Measurements from ENCODE around the gene NOTCH2. TPM values are rescaled to one million over a fixed set of nuclear protein-coding genes. Genes with fewer than 3 reads are reported as not detected.
A peak's percentile ranks its signal among the peaks of the same experiment; 100 is the strongest.
"Not testable (repeated sequence)": the region's sequence is repeated elsewhere in the genome, so short reads cannot be mapped to it uniquely, and the experiment has no call there.

The NOTCH2 gene
- total RNA-seq = 100 to 1,000 TPM; 104 to 131 TPM
- polyA plus RNA-seq (ENCODE audit: insufficient read length in 2 of 2) = 10 to 100 TPM; 43.7 to 52.0 TPM
- long read RNA-seq, donor 1, full-length matches to known transcripts = 1 of 1 reads
- long read RNA-seq, donor 1, partial matches to known transcripts = 0 of 1 reads
- long read RNA-seq, donor 1, other reads (novel, unspliced or antisense) = 0 of 1 reads
- long read RNA-seq, donor 2 = 0 reads
- long read RNA-seq, donor 3, full-length matches to known transcripts = 2 of 2 reads
- long read RNA-seq, donor 3, partial matches to known transcripts = 0 of 2 reads
- long read RNA-seq, donor 3, other reads (novel, unspliced or antisense) = 0 of 2 reads
- long read RNA-seq, donor 4, partial matches to known transcripts = 0 of 1 reads
- long read RNA-seq, donor 4, other reads (novel, unspliced or antisense) = 0 of 1 reads

- peak in 2 of 6 donors; percentile 43 to 64 for DNase-seq (ENCODE audit: low read depth in 4 of 6, low spot score in 6 of 6)
- WGBS (ENCODE audit: insufficient coverage) = 0% methylated on average over 11 of the region's 95 CpGs
- not testable (repeated sequence) for H3K4me1 ChIP-seq (ENCODE audit: control insufficient read depth, insufficient read depth, low read length); H3K9me3 ChIP-seq (ENCODE audit: control insufficient read depth, insufficient read depth, low read length); H3K27me3 ChIP-seq (ENCODE audit: control insufficient read depth, insufficient read depth, low read length); H3K36me3 ChIP-seq (ENCODE audit: control insufficient read depth, insufficient read depth, low read length)
- peak within 1 kb of the TSS; percentile 35 for H3K4me3 ChIP-seq (ENCODE audit: low read depth, low read length)
- H3K27ac ChIP-seq (ENCODE audit: low read depth, low read length) = peak within 1 kb of the TSS; percentile 67
Measured at GRCh38 chr1:120069067-120069919, at the start of gene NOTCH2. Gene NOTCH2, minus strand, starts transcription at chr1:120069662. Its CDS starts 256 bp downstream, at chr1:120069406.

GRCh38 chr1:120117371-120118177 is 48.1 kb upstream of the NOTCH2 start:
- H3K36me3 ChIP-seq (ENCODE audit: control insufficient read depth, insufficient read depth, low read length); H3K27ac ChIP-seq (ENCODE audit: low read depth, low read length); H3K4me1 ChIP-seq (ENCODE audit: control insufficient read depth, insufficient read depth, low read length); H3K4me3 ChIP-seq (ENCODE audit: low read depth, low read length); H3K27me3 ChIP-seq (ENCODE audit: control insufficient read depth, insufficient read depth, low read length); H3K9me3 ChIP-seq (ENCODE audit: control insufficient read depth, insufficient read depth, low read length): not testable (repeated sequence)
- WGBS (ENCODE audit: insufficient coverage) = no CpG with 5 or more reads among the region's 4 CpGs
- DNase-seq (ENCODE audit: low read depth in 4 of 6, low spot score in 6 of 6) = peak in 1 of 6 donors; percentile 3

- DNase-seq (ENCODE audit: low read depth in 4 of 6, low spot score in 6 of 6); H3K9me3 ChIP-seq (ENCODE audit: control insufficient read depth, insufficient read depth, low read length); H3K27me3 ChIP-seq (ENCODE audit: control insufficient read depth, insufficient read depth, low read length); H3K36me3 ChIP-seq (ENCODE audit: control insufficient read depth, insufficient read depth, low read length); H3K4me1 ChIP-seq (ENCODE audit: control insufficient read depth, insufficient read depth, low read length); H3K27ac ChIP-seq (ENCODE audit: low read depth, low read length); H3K4me3 ChIP-seq (ENCODE audit: low read depth, low read length): not testable (repeated sequence)
- no CpG with 5 or more reads among the region's 2 CpGs for WGBS (ENCODE audit: insufficient coverage)
Measured at GRCh38 chr1:120116094-120116493, 46.6 kb upstream of the NOTCH2 start.

- H3K9me3 ChIP-seq (ENCODE audit: control insufficient read depth, insufficient read depth, low read length); DNase-seq (ENCODE audit: low read depth in 4 of 6, low spot score in 6 of 6); H3K36me3 ChIP-seq (ENCODE audit: control insufficient read depth, insufficient read depth, low read length); H3K27me3 ChIP-seq (ENCODE audit: control insufficient read depth, insufficient read depth, low read length); H3K4me3 ChIP-seq (ENCODE audit: low read depth, low read length); H3K27ac ChIP-seq (ENCODE audit: low read depth, low read length); H3K4me1 ChIP-seq (ENCODE audit: control insufficient read depth, insufficient read depth, low read length): not testable (repeated sequence)
- no CpG with 5 or more reads among the region's 3 CpGs for WGBS (ENCODE audit: insufficient coverage)
Measured at GRCh38 chr1:120113134-120113533, 43.7 kb upstream of the NOTCH2 start.

- no CpG with 5 or more reads among the region's 5 CpGs for WGBS (ENCODE audit: insufficient coverage)
- H3K4me3 ChIP-seq (ENCODE audit: low read depth, low read length); H3K9me3 ChIP-seq (ENCODE audit: control insufficient read depth, insufficient read depth, low read length); H3K27ac ChIP-seq (ENCODE audit: low read depth, low read length); H3K27me3 ChIP-seq (ENCODE audit: control insufficient read depth, insufficient read depth, low read length); H3K4me1 ChIP-seq (ENCODE audit: control insufficient read depth, insufficient read depth, low read length); DNase-seq (ENCODE audit: low read depth in 4 of 6, low spot score in 6 of 6); H3K36me3 ChIP-seq (ENCODE audit: control insufficient read depth, insufficient read depth, low read length): not testable (repeated sequence)
Measured at GRCh38 chr1:120112212-120112611, 42.8 kb upstream of the NOTCH2 start.

- WGBS (ENCODE audit: insufficient coverage) = no CpG with 5 or more reads among the region's 3 CpGs
- not testable (repeated sequence) for H3K9me3 ChIP-seq (ENCODE audit: control insufficient read depth, insufficient read depth, low read length); H3K4me1 ChIP-seq (ENCODE audit: control insufficient read depth, insufficient read depth, low read length); H3K27me3 ChIP-seq (ENCODE audit: control insufficient read depth, insufficient read depth, low read length); H3K4me3 ChIP-seq (ENCODE audit: low read depth, low read length); H3K27ac ChIP-seq (ENCODE audit: low read depth, low read length); DNase-seq (ENCODE audit: low read depth in 4 of 6, low spot score in 6 of 6); H3K36me3 ChIP-seq (ENCODE audit: control insufficient read depth, insufficient read depth, low read length)
Measured at GRCh38 chr1:120111771-120112170, 42.3 kb upstream of the NOTCH2 start.

GRCh38 chr1:120111008-120111407 is 41.5 kb upstream of the NOTCH2 start:
- not testable (repeated sequence) for H3K27ac ChIP-seq (ENCODE audit: low read depth, low read length); H3K4me3 ChIP-seq (ENCODE audit: low read depth, low read length); H3K27me3 ChIP-seq (ENCODE audit: control insufficient read depth, insufficient read depth, low read length); DNase-seq (ENCODE audit: low read depth in 4 of 6, low spot score in 6 of 6); H3K9me3 ChIP-seq (ENCODE audit: control insufficient read depth, insufficient read depth, low read length); H3K36me3 ChIP-seq (ENCODE audit: control insufficient read depth, insufficient read depth, low read length); H3K4me1 ChIP-seq (ENCODE audit: control insufficient read depth, insufficient read depth, low read length)
- WGBS (ENCODE audit: insufficient coverage) = no CpG with 5 or more reads among the region's 2 CpGs

GRCh38 chr1:120109656-120110055 is 40.2 kb upstream of the NOTCH2 start:
- H3K4me3 ChIP-seq (ENCODE audit: low read depth, low read length); H3K27ac ChIP-seq (ENCODE audit: low read depth, low read length): not testable (repeated sequence)

GRCh38 chr1:120109180-120109579 is 39.7 kb upstream of the NOTCH2 start:
- not testable (repeated sequence) for H3K36me3 ChIP-seq (ENCODE audit: control insufficient read depth, insufficient read depth, low read length); H3K4me1 ChIP-seq (ENCODE audit: control insufficient read depth, insufficient read depth, low read length); H3K27ac ChIP-seq (ENCODE audit: low read depth, low read length); H3K27me3 ChIP-seq (ENCODE audit: control insufficient read depth, insufficient read depth, low read length); H3K4me3 ChIP-seq (ENCODE audit: low read depth, low read length); H3K9me3 ChIP-seq (ENCODE audit: control insufficient read depth, insufficient read depth, low read length); DNase-seq (ENCODE audit: low read depth in 4 of 6, low spot score in 6 of 6)
- 100% methylated on average over 1 of the region's 10 CpGs for WGBS (ENCODE audit: insufficient coverage)

More at GRCh38 chr1:120109656-120110055, 40.2 kb upstream of the NOTCH2 start:
- WGBS (ENCODE audit: insufficient coverage) = no CpG with 5 or more reads among the region's 9 CpGs
- DNase-seq (ENCODE audit: low read depth in 4 of 6, low spot score in 6 of 6); H3K4me1 ChIP-seq (ENCODE audit: control insufficient read depth, insufficient read depth, low read length); H3K36me3 ChIP-seq (ENCODE audit: control insufficient read depth, insufficient read depth, low read length); H3K9me3 ChIP-seq (ENCODE audit: control insufficient read depth, insufficient read depth, low read length); H3K27me3 ChIP-seq (ENCODE audit: control insufficient read depth, insufficient read depth, low read length): not testable (repeated sequence)
